ENCODE results near the gene SLC5A5.

Gene SLC5A5

GRCh38 chr19:17920527-17920926 lies 48.8 kb downstream of the SLC5A5 start:
- Histone ChIP-seq H3K36me3 (ENCODE audit: insufficient read depth, low read length) (no peaks in the 10 kb centered on the region), H3K4me3 (ENCODE audit: low read length, poor library complexity, severe bottlenecking) (no peak overlapping the region), H3K4me2 (ENCODE audit: low read depth, low read length, poor library complexity, severe bottlenecking) (no peak overlapping the region), H3K9me3 (ENCODE audit: insufficient read depth, low read depth, low read length) (no peaks in the 10 kb centered on the region), H3K79me2 (ENCODE audit: insufficient read depth, low read length) (no peaks in the 10 kb centered on the region), H3F3A (ENCODE audit: low read depth) (no peaks in the 10 kb centered on the region), H3K4me1 (ENCODE audit: insufficient read depth, low read length, poor library complexity, severe bottlenecking) (no peaks in the 10 kb centered on the region), H4K20me1 (ENCODE audit: insufficient read depth, low read length, poor library complexity, severe bottlenecking) (no peaks in the 10 kb centered on the region), H3K9ac (ENCODE audit: low read depth, low read length, poor library complexity, severe bottlenecking) (no peak overlapping the region), H3K27me3 (ENCODE audit: insufficient read depth, low read length, poor library complexity, severe bottlenecking) (no peaks in the 10 kb centered on the region), H2AFZ (ENCODE audit: low read length) (no peak overlapping the region), H3K9me2 (replicated peaks; ENCODE audit: low read depth, low read length) (no peaks in the 10 kb centered on the region)
- TF ChIP-seq CTCF (conservative IDR thresholded peaks at IDR 0.05; ENCODE audit: low read length) (no peak), EZH2phosphoT487 (IDR thresholded peaks at IDR 0.05; ENCODE audit: borderline replicate concordance) (no peak)

GRCh38 chr19:17922138-17922537 lies 50.4 kb downstream of the SLC5A5 start:
- Histone ChIP-seq H2AFZ (ENCODE audit: low read length) (no peak overlapping the region), H3K27me3 (ENCODE audit: insufficient read depth, low read length, poor library complexity, severe bottlenecking) (no peaks in the 10 kb centered on the region), H3K4me2 (ENCODE audit: low read depth, low read length, poor library complexity, severe bottlenecking) (no peak overlapping the region), H3K4me1 (ENCODE audit: insufficient read depth, low read length, poor library complexity, severe bottlenecking) (no peaks in the 10 kb centered on the region), H3K79me2 (ENCODE audit: insufficient read depth, low read length) (no peaks in the 10 kb centered on the region), H4K20me1 (ENCODE audit: insufficient read depth, low read length, poor library complexity, severe bottlenecking) (no peaks in the 10 kb centered on the region), H3K9ac (ENCODE audit: low read depth, low read length, poor library complexity, severe bottlenecking) (no peak overlapping the region), H3F3A (ENCODE audit: low read depth) (no peaks in the 10 kb centered on the region), H3K9me2 (replicated peaks; ENCODE audit: low read depth, low read length) (no peaks in the 10 kb centered on the region), H3K36me3 (ENCODE audit: insufficient read depth, low read length) (no peaks in the 10 kb centered on the region), H3K4me3 (ENCODE audit: low read length, poor library complexity, severe bottlenecking) (no peak overlapping the region), H3K9me3 (ENCODE audit: insufficient read depth, low read depth, low read length) (no peaks in the 10 kb centered on the region)
- TF ChIP-seq EZH2phosphoT487 (IDR thresholded peaks at IDR 0.05; ENCODE audit: borderline replicate concordance): no peak
- TF ChIP-seq CTCF (conservative IDR thresholded peaks at IDR 0.05; ENCODE audit: low read length): no peak

GRCh38 chr19:17926044-17926443 lies 54.3 kb downstream of the SLC5A5 start:
- Histone ChIP-seq H3K9me3 (ENCODE audit: insufficient read depth, low read depth, low read length) (no peaks in the 10 kb centered on the region), H3F3A (ENCODE audit: low read depth) (no peaks in the 10 kb centered on the region), H3K4me2 (ENCODE audit: low read depth, low read length, poor library complexity, severe bottlenecking) (no peak overlapping the region), H3K36me3 (ENCODE audit: insufficient read depth, low read length) (no peaks in the 10 kb centered on the region), H3K9me2 (replicated peaks; ENCODE audit: low read depth, low read length) (no peaks in the 10 kb centered on the region), H3K27me3 (ENCODE audit: insufficient read depth, low read length, poor library complexity, severe bottlenecking) (no peaks in the 10 kb centered on the region), H3K9ac (ENCODE audit: low read depth, low read length, poor library complexity, severe bottlenecking) (no peak overlapping the region), H3K79me2 (ENCODE audit: insufficient read depth, low read length) (no peaks in the 10 kb centered on the region), H3K4me3 (ENCODE audit: low read length, poor library complexity, severe bottlenecking) (no peak overlapping the region), H2AFZ (ENCODE audit: low read length) (no peak overlapping the region), H4K20me1 (ENCODE audit: insufficient read depth, low read length, poor library complexity, severe bottlenecking) (no peaks in the 10 kb centered on the region), H3K4me1 (ENCODE audit: insufficient read depth, low read length, poor library complexity, severe bottlenecking) (no peaks in the 10 kb centered on the region)
- no peak for TF ChIP-seq CTCF (conservative IDR thresholded peaks at IDR 0.05; ENCODE audit: low read length)
- TF ChIP-seq EZH2phosphoT487 (IDR thresholded peaks at IDR 0.05; ENCODE audit: borderline replicate concordance): no peak
